Neural cell (in vitro differentiated cells): ENCODE results near the gene RAPGEF4. TPM values are rescaled to one million over a fixed set of nuclear protein-coding genes. Genes with fewer than 3 reads are reported as not detected.

Source experiments
- H2AFZ ChIP-seq: fragments of 200-600, 300-800 bp; sonication (generic), shearing (Covaris generic); 2 replicates; pipeline ENCODE4 v1.6.0; 2014; ENCODE audit warnings: low read depth, mild to moderate bottlenecking, antibody characterized with exemption, low read length, moderate library complexity
- H3F3A ChIP-seq: fragments of 200-600 bp; shearing (Covaris generic); 2 replicates; pipeline ENCODE4 v1.6.1; 2016; ENCODE audit warnings: mild to moderate bottlenecking, moderate library complexity, mixed read lengths, antibody characterized with exemption, low read length; ENCODE audit not compliant: insufficient read depth, poor library complexity, severe bottlenecking
- H3K27ac ChIP-seq: fragments of 200-600, 300-800 bp; sonication (generic), shearing (Covaris generic); 2 replicates; pipeline ENCODE4 v1.5.1; 2014; ENCODE audit warnings: mild to moderate bottlenecking, low read length, moderate library complexity
- H3K27me3 ChIP-seq: fragments of 300-800, 200-600 bp; sonication (generic), shearing (Covaris generic); 2 replicates; pipeline ENCODE4 v1.6.0; 2014; ENCODE audit warnings: mild to moderate bottlenecking, low read depth, low read length, moderate library complexity; ENCODE audit not compliant: insufficient read depth
- H3K36me3 ChIP-seq: fragments of 300-800, 200-600 bp; sonication (generic), shearing (Covaris generic); 2 replicates; pipeline ENCODE4 v1.5.1; 2014; ENCODE audit warnings: mild to moderate bottlenecking, antibody characterized with exemption, low read length, moderate library complexity; ENCODE audit not compliant: insufficient read depth
- H3K4me2 ChIP-seq: fragments of 300-800, 200-600 bp; sonication (generic), shearing (Covaris generic); 2 replicates; pipeline ENCODE4 v1.6.0; 2014; ENCODE audit warnings: mild to moderate bottlenecking, low read length
- H3K4me3 ChIP-seq: fragments of 300-800, 200-600 bp; sonication (generic), shearing (Covaris generic); 2 replicates; pipeline ENCODE4 v1.5.1; 2014; ENCODE audit warnings: mild to moderate bottlenecking, low read length, moderate library complexity
- H3K79me2 ChIP-seq: fragments of 200-600 bp; shearing (Covaris generic); replicated peaks from 2 replicates; pipeline ENCODE4 v1.6.0; 2014; ENCODE audit warnings: mild to moderate bottlenecking, low read length, moderate library complexity; ENCODE audit not compliant: insufficient read depth
- H3K9ac ChIP-seq: fragments of 300-800, 200-600 bp; sonication (generic), shearing (Covaris generic); 2 replicates; pipeline ENCODE4 v1.6.1; 2016; ENCODE audit warnings: mild to moderate bottlenecking, low read length, mixed read lengths
- H3K9me2 ChIP-seq: fragments of 200-600 bp; shearing (Covaris generic); 2 replicates; pipeline ENCODE4 v1.6.1; 2016; ENCODE audit warnings: mild to moderate bottlenecking, low read length, mixed read lengths; ENCODE audit not compliant: insufficient read depth
- H3K9me3 ChIP-seq: fragments of 200-600, 300-800 bp; sonication (generic), shearing (Covaris generic); 2 replicates; pipeline ENCODE4 v1.6.1; 2016; ENCODE audit warnings: mild to moderate bottlenecking, mixed run types, low read length, moderate library complexity, mixed read lengths
- H4K20me1 ChIP-seq: fragments of 200-600 bp; shearing (Covaris generic); 2 replicates; pipeline ENCODE4 v1.6.1; 2016; ENCODE audit warnings: mild to moderate bottlenecking, mixed run types; ENCODE audit not compliant: insufficient read depth
- EP300 ChIP-seq: fragments of 450-650 bp; conservative IDR thresholded peaks from 2 replicates; pipeline ENCODE4 v1.6.1; 2014; ENCODE audit warnings: antibody characterized with exemption, mild to moderate bottlenecking, moderate library complexity; ENCODE audit not compliant: poor library complexity, severe bottlenecking
- EZH2 ChIP-seq: fragments of 200-600, 300-800 bp; shearing (Covaris generic), sonication (generic); IDR thresholded peaks from 2 replicates; pipeline ENCODE4 v1.6.1; 2014; ENCODE audit warnings: antibody characterized with exemption, low read length, borderline replicate concordance, mild to moderate bottlenecking; ENCODE audit not compliant: insufficient read depth, poor library complexity, severe bottlenecking
- MXI1 ChIP-seq: fragments of 450-650 bp; conservative IDR thresholded peaks from 2 replicates; pipeline ENCODE4 v1.6.1; 2014; ENCODE audit warnings: antibody characterized with exemption, mild to moderate bottlenecking; ENCODE audit not compliant: poor library complexity, severe bottlenecking
- POLR2AphosphoS5 ChIP-seq: IDR thresholded peaks from 2 replicates; pipeline ENCODE4 v1.6.1; 2012
- RAD21 ChIP-seq: fragments of 450-650 bp; conservative IDR thresholded peaks from 2 replicates; pipeline ENCODE4 v1.6.1; 2014; ENCODE audit warnings: antibody characterized with exemption, mild to moderate bottlenecking, moderate library complexity
- SMC3 ChIP-seq: fragments of 450-650 bp; conservative IDR thresholded peaks from 2 replicates; pipeline ENCODE4 v1.6.1; 2014; ENCODE audit warnings: antibody characterized with exemption, mild to moderate bottlenecking, moderate library complexity; ENCODE audit not compliant: poor library complexity
- TAF1 ChIP-seq: IDR thresholded peaks from 2 replicates; pipeline ENCODE4 v1.6.1; 2012; ENCODE audit warnings: low read depth
- polyA plus RNA-seq: library from polyadenylated mRNA; depleted of rRNA; stranded (reverse); fragments of >200 nt; gene quantifications from 2 replicates; pipeline ENCODE4 v1.2.3, GENCODE V29; 2014
- TF ChIP-seq, protein P1 (sequence below): IDR thresholded peaks from 2 replicates; pipeline ENCODE4 v1.6.1; 2012; ENCODE audit warnings: borderline replicate concordance
- TF ChIP-seq, protein P2 (sequence below): fragments of 450-650 bp; IDR thresholded peaks from 2 replicates; pipeline ENCODE4 v1.5.1; 2014; ENCODE audit warnings: antibody characterized with exemption, mild to moderate bottlenecking, moderate library complexity; ENCODE audit not compliant: poor library complexity, severe bottlenecking

RAPGEF4 gene
- polyA plus RNA-seq, 1 donor from 2014 or later = 10.4 TPM

DNA sequence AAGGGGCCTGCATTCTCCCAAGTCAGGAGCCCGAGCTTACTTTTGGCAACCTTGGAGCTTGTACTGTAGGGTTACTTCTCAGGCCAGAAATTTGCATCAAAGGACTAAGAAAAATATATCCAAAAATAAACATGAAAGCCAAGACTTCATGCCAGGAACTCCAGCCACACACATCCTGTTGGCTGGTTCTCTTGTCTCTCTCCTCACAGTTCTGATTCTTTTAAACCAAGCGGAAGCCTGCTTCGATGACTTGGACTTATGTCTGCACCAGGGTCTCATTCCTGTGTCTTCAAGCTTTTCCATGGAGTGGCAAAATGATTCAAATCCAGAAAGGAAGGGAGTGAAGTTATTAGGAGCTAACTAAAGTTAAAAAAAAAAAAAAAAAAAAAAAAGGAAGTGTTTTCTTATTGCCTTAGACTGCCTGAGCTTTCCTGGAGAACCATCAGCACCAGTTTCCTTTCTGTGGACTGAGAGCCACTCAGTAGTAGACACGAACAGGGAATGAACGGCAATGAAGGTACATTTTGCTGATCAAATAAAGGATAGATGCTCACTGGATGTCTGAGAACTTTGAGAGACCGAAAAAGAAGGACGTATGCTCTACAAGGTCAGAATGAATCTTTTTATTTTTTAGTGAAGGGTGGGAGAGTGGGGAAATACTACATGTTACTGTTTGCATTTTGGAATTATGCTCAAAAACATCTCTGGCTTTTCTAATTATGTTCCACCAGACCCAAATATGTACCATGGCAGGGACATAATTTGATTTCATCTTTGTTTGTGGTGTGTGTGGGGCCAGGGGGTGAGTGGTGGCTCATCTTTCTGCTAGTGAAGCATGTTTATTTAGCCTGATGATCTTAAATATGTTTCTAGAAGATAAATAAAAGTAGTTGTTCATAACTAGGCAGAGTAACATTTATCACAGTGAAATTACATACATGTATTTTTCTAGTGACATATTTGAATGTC, 86.0 kb downstream of the RAPGEF4 start:
- H3K79me2 ChIP-seq = no peaks in the 10 kb centered on the region
- no peaks in the 10 kb centered on the region for H4K20me1 ChIP-seq
- no peak overlapping the region for H2AFZ ChIP-seq
- no peak overlapping the region for H3K9ac ChIP-seq
- H3K27me3 ChIP-seq = no peaks in the 10 kb centered on the region
- no peaks in the 10 kb centered on the region for H3K36me3 ChIP-seq
- H3K4me2 ChIP-seq = no peak overlapping the region
- H3F3A ChIP-seq = peaks cover 4% of the 10 kb centered on the region
- no peak overlapping the region for H3K27ac ChIP-seq
- no peaks in the 10 kb centered on the region for H3K9me2 ChIP-seq
- no peak overlapping the region for H3K4me3 ChIP-seq
- no peak for TF ChIP-seq EP300
- TF ChIP-seq TAF1 = no peak
- TF ChIP-seq MXI1 = no peak
- TF ChIP-seq, protein P1, sequence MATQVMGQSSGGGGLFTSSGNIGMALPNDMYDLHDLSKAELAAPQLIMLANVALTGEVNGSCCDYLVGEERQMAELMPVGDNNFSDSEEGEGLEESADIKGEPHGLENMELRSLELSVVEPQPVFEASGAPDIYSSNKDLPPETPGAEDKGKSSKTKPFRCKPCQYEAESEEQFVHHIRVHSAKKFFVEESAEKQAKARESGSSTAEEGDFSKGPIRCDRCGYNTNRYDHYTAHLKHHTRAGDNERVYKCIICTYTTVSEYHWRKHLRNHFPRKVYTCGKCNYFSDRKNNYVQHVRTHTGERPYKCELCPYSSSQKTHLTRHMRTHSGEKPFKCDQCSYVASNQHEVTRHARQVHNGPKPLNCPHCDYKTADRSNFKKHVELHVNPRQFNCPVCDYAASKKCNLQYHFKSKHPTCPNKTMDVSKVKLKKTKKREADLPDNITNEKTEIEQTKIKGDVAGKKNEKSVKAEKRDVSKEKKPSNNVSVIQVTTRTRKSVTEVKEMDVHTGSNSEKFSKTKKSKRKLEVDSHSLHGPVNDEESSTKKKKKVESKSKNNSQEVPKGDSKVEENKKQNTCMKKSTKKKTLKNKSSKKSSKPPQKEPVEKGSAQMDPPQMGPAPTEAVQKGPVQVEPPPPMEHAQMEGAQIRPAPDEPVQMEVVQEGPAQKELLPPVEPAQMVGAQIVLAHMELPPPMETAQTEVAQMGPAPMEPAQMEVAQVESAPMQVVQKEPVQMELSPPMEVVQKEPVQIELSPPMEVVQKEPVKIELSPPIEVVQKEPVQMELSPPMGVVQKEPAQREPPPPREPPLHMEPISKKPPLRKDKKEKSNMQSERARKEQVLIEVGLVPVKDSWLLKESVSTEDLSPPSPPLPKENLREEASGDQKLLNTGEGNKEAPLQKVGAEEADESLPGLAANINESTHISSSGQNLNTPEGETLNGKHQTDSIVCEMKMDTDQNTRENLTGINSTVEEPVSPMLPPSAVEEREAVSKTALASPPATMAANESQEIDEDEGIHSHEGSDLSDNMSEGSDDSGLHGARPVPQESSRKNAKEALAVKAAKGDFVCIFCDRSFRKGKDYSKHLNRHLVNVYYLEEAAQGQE = no peak
- TF ChIP-seq, protein P2, sequence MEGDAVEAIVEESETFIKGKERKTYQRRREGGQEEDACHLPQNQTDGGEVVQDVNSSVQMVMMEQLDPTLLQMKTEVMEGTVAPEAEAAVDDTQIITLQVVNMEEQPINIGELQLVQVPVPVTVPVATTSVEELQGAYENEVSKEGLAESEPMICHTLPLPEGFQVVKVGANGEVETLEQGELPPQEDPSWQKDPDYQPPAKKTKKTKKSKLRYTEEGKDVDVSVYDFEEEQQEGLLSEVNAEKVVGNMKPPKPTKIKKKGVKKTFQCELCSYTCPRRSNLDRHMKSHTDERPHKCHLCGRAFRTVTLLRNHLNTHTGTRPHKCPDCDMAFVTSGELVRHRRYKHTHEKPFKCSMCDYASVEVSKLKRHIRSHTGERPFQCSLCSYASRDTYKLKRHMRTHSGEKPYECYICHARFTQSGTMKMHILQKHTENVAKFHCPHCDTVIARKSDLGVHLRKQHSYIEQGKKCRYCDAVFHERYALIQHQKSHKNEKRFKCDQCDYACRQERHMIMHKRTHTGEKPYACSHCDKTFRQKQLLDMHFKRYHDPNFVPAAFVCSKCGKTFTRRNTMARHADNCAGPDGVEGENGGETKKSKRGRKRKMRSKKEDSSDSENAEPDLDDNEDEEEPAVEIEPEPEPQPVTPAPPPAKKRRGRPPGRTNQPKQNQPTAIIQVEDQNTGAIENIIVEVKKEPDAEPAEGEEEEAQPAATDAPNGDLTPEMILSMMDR = no peak
- no peak for TF ChIP-seq POLR2AphosphoS5
- no peak for TF ChIP-seq EZH2
- no peak for TF ChIP-seq RAD21
- TF ChIP-seq SMC3 = no peak
- H3K9me3 ChIP-seq = no peaks in the 10 kb centered on the region

DNA sequence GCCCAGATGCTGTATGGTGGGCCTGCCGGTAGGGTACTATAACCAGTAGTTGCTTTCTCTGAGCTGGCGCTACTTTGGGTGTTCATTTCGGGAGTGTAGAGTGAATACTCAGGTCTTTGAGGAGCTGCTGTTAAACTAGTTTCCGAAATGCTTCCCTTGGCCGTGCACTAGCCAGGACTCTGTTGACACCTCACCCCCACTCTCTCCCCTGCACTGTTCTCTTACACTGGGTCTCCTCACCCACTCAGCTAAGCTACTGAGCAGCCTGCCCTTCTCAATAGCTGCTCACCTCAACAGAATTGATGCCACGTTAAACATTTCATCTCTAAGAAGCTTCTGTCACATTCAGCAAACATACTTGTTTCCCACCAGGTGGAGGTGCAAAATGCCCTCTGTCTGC, 86.9 kb downstream of the RAPGEF4 start:
- no peak overlapping the region for H3K4me2 ChIP-seq
- no peaks in the 10 kb centered on the region for H3K9me3 ChIP-seq
- no peaks in the 10 kb centered on the region for H3K27me3 ChIP-seq
- no peak overlapping the region for H3K9ac ChIP-seq
- H2AFZ ChIP-seq = no peak overlapping the region
- H4K20me1 ChIP-seq = no peaks in the 10 kb centered on the region
- H3F3A ChIP-seq = peaks cover 4% of the 10 kb centered on the region
- H3K4me3 ChIP-seq = no peak overlapping the region
- no peaks in the 10 kb centered on the region for H3K79me2 ChIP-seq
- H3K36me3 ChIP-seq = no peaks in the 10 kb centered on the region
- no peaks in the 10 kb centered on the region for H3K9me2 ChIP-seq
- TF ChIP-seq TAF1 = no peak
- no peak for TF ChIP-seq POLR2AphosphoS5
- no peak for TF ChIP-seq MXI1
- TF ChIP-seq EZH2 = no peak
- no peak for TF ChIP-seq RAD21
- H3K27ac ChIP-seq = no peak overlapping the region
